ENCODE data around the gene MRGPRE. TPM values are rescaled to one million over a fixed set of nuclear protein-coding genes. Genes with fewer than 3 reads are reported as not detected.
"Not testable (repeated sequence)": the region's sequence is repeated elsewhere in the genome, so short reads cannot be mapped to it uniquely, and the experiment has no call there.

Gene MRGPRE
- not detected for polyA plus RNA-seq (2013, experiment 1 of 2; ENCODE audit: insufficient read length)
- polyA plus RNA-seq (2013, experiment 2 of 2; ENCODE audit: insufficient read length) = not detected

GRCh38 chr11:3231851-3232744 lies at the start of gene MRGPRE:
Gene MRGPRE, minus strand, starts transcription at chr11:3232417. Its CDS starts 3,618 bp downstream, at chr11:3228799.
- DNase-seq = no peak

GRCh38 chr11:3281146-3281545 lies 48.9 kb upstream of the MRGPRE start:
- not testable (repeated sequence) for DNase-seq

- not testable (repeated sequence) for DNase-seq
Observed at GRCh38 chr11:3280662-3281061, 48.4 kb upstream of the MRGPRE start.

GRCh38 chr11:3278922-3279321 lies 46.7 kb upstream of the MRGPRE start:
- not testable (repeated sequence) for DNase-seq

GRCh38 chr11:3273629-3274028 lies 41.4 kb upstream of the MRGPRE start:
- DNase-seq = not testable (repeated sequence)

- not testable (repeated sequence) for DNase-seq
Observed at GRCh38 chr11:3262548-3262947, 30.3 kb upstream of the MRGPRE start.

- not testable (repeated sequence) for DNase-seq
Observed at GRCh38 chr11:3261831-3262230, 29.6 kb upstream of the MRGPRE start.

GRCh38 chr11:3257509-3257908 lies 25.3 kb upstream of the MRGPRE start:
- not testable (repeated sequence) for DNase-seq

- DNase-seq = not testable (repeated sequence)
Observed at GRCh38 chr11:3255241-3255640, 23.0 kb upstream of the MRGPRE start.

- not testable (repeated sequence) for DNase-seq
Observed at GRCh38 chr11:3254773-3255172, 22.6 kb upstream of the MRGPRE start.

GRCh38 chr11:3245071-3245470 lies 12.9 kb upstream of the MRGPRE start:
- DNase-seq = no peak

- no peak for DNase-seq
Observed at GRCh38 chr11:3243880-3244279, 11.7 kb upstream of the MRGPRE start.

GRCh38 chr11:3237119-3237518 lies 4.9 kb upstream of the MRGPRE start:
- DNase-seq = no peak

- no peak for DNase-seq
Observed at GRCh38 chr11:3234846-3235245, 2.6 kb upstream of the MRGPRE start.

- no peak for DNase-seq
Observed at GRCh38 chr11:3232956-3233355, 739 bp upstream of the MRGPRE start.

GRCh38 chr11:3231550-3231850 lies 717 bp downstream of the MRGPRE start:
- no peak for DNase-seq

GRCh38 chr11:3230636-3231549 lies 1.3 kb downstream of the MRGPRE start:
- no peak for DNase-seq

GRCh38 chr11:3229673-3230630 lies 2.3 kb downstream of the MRGPRE start:
- no peak for DNase-seq

- no peak for DNase-seq
Observed at GRCh38 chr11:3228445-3228829, 3.8 kb downstream of the MRGPRE start.

GRCh38 chr11:3227568-3228444 lies 4.4 kb downstream of the MRGPRE start:
- DNase-seq = no peak
